Activated T-helper 2 cell treated with anti-CD3 and anti-CD28 coated beads, Interferon-gamma antibody, Interleukin-2, Interleukin-4, amounts not matched to agents 10 μg/mL and 5 μg/mL and 100 μg/mL, durations not matched to agents 14 hours and 24 hours and 36 hours (primary cell): ENCODE data around the gene BHLHE41. TPM values are rescaled to one million over a fixed set of nuclear protein-coding genes. Genes with fewer than 3 reads are reported as not detected.

Experiments
- DNase-seq: peaks from one replicate; pipeline ENCODE4 v3.0.0; 2021; ENCODE audit warnings: low spot score
- H3K27ac Mint-ChIP-seq: one replicate; pipeline ENCODE4 v1.8.0; 2021; ENCODE audit warnings: mixed read lengths
- H3K27me3 Mint-ChIP-seq: one replicate; pipeline ENCODE4 v1.8.0; 2021; ENCODE audit warnings: low read depth, mixed read lengths
- H3K36me3 Mint-ChIP-seq: one replicate; pipeline ENCODE4 v1.8.0; 2021; ENCODE audit warnings: low read depth, mixed read lengths
- H3K4me1 Mint-ChIP-seq: one replicate; pipeline ENCODE4 v1.8.0; 2021; ENCODE audit warnings: low read depth, mixed read lengths
- H3K4me3 Mint-ChIP-seq: one replicate; pipeline ENCODE4 v1.8.0; 2021; ENCODE audit warnings: low read depth, mild to moderate bottlenecking, moderate library complexity, mixed read lengths
- H3K9me3 Mint-ChIP-seq: one replicate; pipeline ENCODE4 v1.8.0; 2021; ENCODE audit warnings: mixed read lengths
- intact Hi-C: fragments of 100-400 bp; cut with micrococcal nuclease; formaldehyde crosslinking; loops from one replicate; pipeline ENCODE4 v1.15.1; 2023
- total RNA-seq: library from RNA; stranded (reverse); gene quantifications from 2 replicates; pipeline ENCODE4 v1.2.3, GENCODE V29; 2022

The BHLHE41 gene
- total RNA-seq, 1 donor from 2014 or later: not detected

DNA sequence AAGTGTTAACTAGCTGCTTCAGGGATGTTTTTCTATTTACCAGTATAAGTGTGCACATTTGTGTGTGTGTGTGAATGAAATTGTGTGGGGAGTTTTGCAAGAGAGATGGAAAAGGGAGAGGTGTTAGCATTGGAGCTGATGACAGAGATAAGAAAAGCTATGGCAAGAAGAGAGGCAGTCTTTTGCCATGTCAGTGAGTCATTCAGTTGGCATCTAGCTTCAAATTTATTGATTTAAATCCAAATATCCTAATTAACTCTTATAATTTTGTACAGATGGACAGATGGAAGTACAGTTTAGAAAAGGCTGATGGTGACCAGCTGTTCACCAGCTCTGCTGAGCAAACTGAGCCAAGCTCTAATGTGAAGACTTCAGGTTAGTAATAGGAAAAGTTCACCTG is 3.3 kb upstream of the BHLHE41 start:
- H3K27ac Mint-ChIP-seq: no peak overlapping the region
- H3K4me3 Mint-ChIP-seq: no peak overlapping the region
- peaks cover 84% of the 10 kb centered on the region for H3K27me3 Mint-ChIP-seq
- H3K9me3 Mint-ChIP-seq: no peaks in the 10 kb centered on the region
- no peak for DNase-seq
- intact Hi-C loops: loop anchor here (5.0 to 10.0 kb wide), 3 partner anchors 69 to 1847 kb away; partner anchors contain the start of genes PTHLH and SSPN
- peaks cover 17% of the 10 kb centered on the region for H3K4me1 Mint-ChIP-seq
- no peaks in the 10 kb centered on the region for H3K36me3 Mint-ChIP-seq

DNA sequence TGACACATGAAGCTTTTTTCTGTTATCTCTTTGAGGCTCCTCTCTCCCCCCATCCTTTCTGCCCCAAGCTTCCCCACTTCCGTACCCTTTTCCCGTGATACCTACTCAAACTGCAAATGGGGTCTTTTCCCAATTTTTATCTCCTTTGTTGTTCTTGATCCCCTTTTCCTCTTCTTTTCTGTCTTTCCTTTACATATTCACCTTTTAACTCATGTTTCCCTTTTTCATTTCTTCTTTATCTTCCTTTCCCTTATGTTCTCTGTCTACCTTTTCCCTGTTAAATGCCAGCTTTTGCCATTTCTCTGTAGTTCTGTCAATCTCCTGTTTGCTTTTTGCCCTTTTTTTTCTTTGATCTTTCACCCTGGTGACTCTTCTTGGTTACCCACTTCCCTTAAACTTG is 2.6 kb upstream of the BHLHE41 start:
- peaks cover 20% of the 10 kb centered on the region for H3K4me1 Mint-ChIP-seq
- intact Hi-C loops: loop anchor here (5.0 to 10.0 kb wide), 3 partner anchors 70 to 1847 kb away; partner anchors contain the start of genes PTHLH and SSPN
- H3K27ac Mint-ChIP-seq: no peak overlapping the region
- H3K36me3 Mint-ChIP-seq: no peaks in the 10 kb centered on the region
- H3K9me3 Mint-ChIP-seq: no peaks in the 10 kb centered on the region
- H3K4me3 Mint-ChIP-seq: peak overlapping the region; percentile 18
- DNase-seq: no peak
- H3K27me3 Mint-ChIP-seq: peaks cover 80% of the 10 kb centered on the region

DNA sequence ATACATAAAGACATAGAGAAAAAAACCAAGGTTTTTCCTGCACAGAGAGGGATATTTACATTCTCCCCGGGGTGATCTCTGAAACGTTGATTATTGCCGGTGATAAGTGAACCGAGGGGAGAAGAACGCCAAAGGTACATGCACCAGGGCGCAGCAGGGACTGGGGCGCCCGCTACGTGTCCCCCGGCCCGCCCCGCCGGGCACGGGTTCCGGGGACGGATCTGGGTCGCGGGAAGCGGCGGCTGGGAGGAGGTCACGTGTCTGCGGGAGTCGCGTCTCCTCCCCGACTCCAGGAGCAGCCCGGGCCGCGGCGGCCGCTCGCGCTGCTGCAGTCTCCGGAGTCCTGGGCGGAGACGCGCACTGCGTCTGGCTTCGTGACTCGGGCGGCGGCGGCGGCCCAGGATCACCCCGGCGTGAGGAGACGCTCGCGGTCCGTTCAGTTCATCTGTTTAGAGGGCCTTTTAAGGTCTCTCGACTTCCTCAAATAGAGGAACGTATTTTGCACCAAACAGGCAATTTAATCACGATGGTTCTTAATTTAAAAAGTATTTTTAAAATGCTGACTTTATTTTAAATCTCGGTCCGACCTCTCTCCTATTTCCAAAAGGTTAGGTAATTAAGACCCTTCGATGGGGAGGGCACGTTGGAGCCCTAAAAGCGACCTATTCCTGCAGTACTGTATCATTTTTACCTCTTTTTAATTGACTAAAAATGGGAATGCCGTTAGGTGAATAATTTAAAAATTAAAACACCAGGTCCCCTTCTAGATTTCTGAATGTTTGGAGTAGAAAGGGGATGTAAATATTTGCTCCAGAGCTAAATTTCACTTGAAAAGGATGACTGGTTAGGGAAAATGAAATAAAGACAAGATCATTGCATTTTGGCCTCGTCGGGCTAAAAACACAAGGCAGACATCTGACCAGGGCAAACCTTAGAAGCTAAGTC is 1.8 kb upstream of the BHLHE41 start:
- intact Hi-C loops: loop anchor here (5.0 to 10.0 kb wide), 3 partner anchors 71 to 1848 kb away; partner anchors contain the start of genes PTHLH and SSPN
- Mint-ChIP-seq H3K36me3 (no peaks in the 10 kb centered on the region), H3K27me3 (peaks cover 80% of the 10 kb centered on the region), H3K4me1 (peaks cover 23% of the 10 kb centered on the region), H3K27ac (no peak overlapping the region), H3K9me3 (no peaks in the 10 kb centered on the region), H3K4me3 (peak overlapping the region; percentile 79)
- DNase-seq: peak; percentile 25

DNA sequence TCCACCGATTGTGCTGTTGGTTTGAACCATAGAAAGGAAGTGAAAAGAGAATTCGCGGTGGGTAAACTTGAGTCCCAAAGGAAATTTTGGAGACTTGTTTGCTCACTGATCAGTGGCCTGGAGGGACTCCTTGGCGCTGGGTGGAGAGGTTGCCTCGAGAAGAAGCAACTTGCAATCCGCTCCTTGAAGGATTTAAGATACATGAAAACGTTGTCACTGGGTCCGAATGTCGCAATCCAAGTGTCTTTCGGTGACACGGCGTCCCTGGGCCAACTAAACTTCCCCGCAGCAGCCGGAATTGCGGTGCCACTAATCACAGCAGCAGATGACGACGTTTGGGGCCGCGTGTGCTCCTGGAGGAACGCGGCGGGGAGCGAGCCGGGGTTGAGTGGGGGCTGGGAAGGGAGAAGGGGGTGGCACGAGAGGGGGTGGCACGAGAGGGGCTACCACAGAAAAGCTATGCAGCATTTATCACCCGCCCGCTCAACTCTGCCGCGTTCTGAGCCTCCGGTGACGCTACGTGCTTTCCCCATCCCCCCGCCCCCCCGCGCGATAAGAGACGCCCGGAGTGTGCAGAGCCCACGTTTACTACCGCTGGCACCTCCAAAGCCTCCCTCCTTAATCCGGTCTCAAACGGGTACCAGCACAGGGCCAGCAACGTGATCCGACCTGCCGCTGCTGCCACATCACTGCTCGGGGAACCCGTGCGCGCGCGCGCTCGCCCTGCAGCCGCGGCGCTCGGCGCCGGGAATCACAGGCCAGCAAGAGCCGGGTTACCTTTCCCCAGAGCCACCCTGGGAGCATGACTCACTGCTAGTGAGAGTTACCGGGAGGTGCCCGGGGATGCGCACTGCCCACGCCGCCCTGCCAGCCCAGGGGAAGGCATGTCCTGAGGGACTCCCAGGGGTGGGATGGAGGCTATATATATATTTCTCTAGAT is 833 bp upstream of the BHLHE41 start:
- DNase-seq: no peak
- intact Hi-C loops: loop anchor here (5.0 to 10.0 kb wide), 3 partner anchors 72 to 1849 kb away; partner anchors contain the start of genes PTHLH and SSPN
- Mint-ChIP-seq H3K27ac (no peak overlapping the region), H3K4me3 (peak overlapping the region; percentile 79), H3K36me3 (no peaks in the 10 kb centered on the region), H3K4me1 (peaks cover 26% of the 10 kb centered on the region), H3K9me3 (no peaks in the 10 kb centered on the region), H3K27me3 (peaks cover 81% of the 10 kb centered on the region)

DNA sequence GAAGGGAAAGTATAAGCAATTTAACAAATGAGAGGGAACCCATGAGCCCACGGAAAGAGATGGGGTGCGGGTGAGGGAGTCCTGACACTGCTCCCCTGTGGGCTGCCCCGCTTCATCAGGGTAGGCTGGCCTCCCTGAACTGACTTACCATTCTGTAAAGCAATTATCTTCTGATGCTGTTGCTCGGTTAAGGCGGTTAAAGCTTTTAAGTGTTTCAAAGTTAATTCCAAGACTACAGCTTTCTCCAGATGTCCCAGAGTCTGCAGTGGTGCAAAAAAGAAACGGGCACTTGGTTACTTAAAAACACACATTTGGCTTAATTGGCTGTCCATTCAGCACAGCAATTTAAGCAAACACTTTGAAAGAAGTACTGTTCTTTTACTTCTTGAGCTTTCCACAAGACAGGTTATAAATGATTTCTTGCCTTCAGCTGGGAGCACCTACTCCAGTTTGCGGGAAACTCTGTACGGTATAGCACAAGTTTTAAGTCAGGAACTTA is 1.3 kb downstream of the BHLHE41 start:
- no peak for DNase-seq
- H3K4me3 Mint-ChIP-seq: peak overlapping the region; percentile 67
- intact Hi-C loops: loop anchor here (1.0 to 10.0 kb wide), 5 partner anchors 9 to 1851 kb away; partner anchors contain the start of genes PTHLH and RASSF8
- no peaks in the 10 kb centered on the region for H3K9me3 Mint-ChIP-seq
- no peaks in the 10 kb centered on the region for H3K36me3 Mint-ChIP-seq
- no peak overlapping the region for H3K27ac Mint-ChIP-seq
- peaks cover 79% of the 10 kb centered on the region for H3K27me3 Mint-ChIP-seq
- peaks cover 26% of the 10 kb centered on the region for H3K4me1 Mint-ChIP-seq

DNA sequence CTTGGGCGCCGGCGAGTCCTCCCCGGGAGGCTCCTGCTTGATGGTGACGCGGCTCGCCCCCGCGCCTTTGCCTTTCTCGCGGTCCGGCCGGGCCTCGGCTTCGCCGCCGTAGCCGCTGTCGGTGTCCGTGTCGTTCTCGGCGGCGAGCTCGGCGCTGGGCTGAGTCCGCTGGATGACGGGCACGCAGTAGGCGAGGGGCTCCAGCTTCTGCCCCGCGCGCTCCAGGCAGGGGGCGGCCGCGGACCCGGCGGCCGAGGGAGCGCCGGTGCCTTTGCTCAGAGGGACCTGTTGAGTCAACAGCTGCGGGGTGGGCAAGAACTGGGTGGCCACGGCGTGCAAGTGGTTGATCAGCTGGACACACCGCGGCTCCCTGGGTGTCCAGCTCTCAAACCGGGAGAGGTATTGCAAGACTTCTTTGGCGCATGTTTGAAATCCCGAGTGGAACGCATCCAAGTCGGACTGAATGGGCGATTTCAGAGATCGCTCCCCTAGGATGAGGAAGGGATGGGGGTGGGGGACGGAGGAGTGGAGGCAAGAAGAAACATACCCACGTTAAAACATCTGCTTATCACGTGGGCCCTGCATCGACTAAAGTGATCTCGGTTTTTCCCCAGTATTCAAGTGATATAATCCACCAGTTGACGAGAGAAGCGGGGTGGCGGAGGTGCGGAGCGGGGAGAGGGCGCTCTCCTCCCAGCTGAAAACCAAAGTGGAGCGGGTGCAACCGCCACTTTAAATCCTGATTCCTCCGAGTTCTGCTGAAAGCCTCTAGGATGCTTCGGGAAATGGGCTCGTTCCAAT is 2.0 kb downstream of the BHLHE41 start:
- H3K4me1 Mint-ChIP-seq: peaks cover 26% of the 10 kb centered on the region
- DNase-seq: no peak
- peaks cover 79% of the 10 kb centered on the region for H3K27me3 Mint-ChIP-seq
- H3K4me3 Mint-ChIP-seq: peak overlapping the region; percentile 67
- no peaks in the 10 kb centered on the region for H3K9me3 Mint-ChIP-seq
- intact Hi-C loops: loop anchor here (1.0 to 10.0 kb wide), 5 partner anchors 9 to 1852 kb away; partner anchors contain the start of genes PTHLH and RASSF8
- H3K36me3 Mint-ChIP-seq: no peaks in the 10 kb centered on the region
- H3K27ac Mint-ChIP-seq: no peak overlapping the region

DNA sequence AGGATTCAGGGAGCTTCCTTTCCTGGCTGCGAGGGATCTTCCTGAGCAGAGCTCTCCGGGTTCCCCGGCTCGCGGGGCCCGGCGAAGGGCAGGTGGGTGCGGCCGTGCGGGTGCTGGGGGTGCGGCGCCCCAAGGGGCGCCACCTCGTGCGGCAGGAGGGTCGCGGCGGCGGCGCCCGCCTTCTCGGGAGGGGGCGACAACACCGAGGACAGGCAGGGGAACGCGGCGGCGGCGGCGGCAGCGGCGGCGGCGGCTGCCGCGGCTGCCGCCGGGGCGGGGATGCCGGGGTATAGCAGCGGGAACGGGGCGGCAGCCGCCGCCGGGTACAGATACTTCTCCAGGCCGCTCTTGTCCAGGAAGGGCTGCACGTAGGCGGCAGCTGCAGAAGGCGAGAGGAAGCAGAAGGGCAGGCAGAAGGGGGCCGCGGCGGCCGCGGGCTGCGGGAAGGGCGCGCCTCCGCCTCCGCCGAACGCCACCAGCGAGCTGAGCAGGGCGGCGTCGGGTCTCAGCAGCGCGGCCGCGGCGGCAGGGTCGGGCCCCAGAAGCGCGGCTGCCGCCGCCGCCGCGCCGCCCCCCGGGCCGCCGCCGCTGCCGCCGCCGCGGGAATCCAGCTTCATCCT is 2.7 kb downstream of the BHLHE41 start:
- Mint-ChIP-seq H3K27ac (no peak overlapping the region), H3K4me1 (peaks cover 26% of the 10 kb centered on the region), H3K27me3 (peaks cover 76% of the 10 kb centered on the region), H3K36me3 (no peaks in the 10 kb centered on the region), H3K4me3 (peak overlapping the region; percentile 51), H3K9me3 (no peaks in the 10 kb centered on the region)
- DNase-seq: no peak
- intact Hi-C loops: loop anchor here (5.0 to 10.0 kb wide), 4 partner anchors 153 to 1853 kb away; partner anchors contain the start of genes PTHLH and RASSF8

DNA sequence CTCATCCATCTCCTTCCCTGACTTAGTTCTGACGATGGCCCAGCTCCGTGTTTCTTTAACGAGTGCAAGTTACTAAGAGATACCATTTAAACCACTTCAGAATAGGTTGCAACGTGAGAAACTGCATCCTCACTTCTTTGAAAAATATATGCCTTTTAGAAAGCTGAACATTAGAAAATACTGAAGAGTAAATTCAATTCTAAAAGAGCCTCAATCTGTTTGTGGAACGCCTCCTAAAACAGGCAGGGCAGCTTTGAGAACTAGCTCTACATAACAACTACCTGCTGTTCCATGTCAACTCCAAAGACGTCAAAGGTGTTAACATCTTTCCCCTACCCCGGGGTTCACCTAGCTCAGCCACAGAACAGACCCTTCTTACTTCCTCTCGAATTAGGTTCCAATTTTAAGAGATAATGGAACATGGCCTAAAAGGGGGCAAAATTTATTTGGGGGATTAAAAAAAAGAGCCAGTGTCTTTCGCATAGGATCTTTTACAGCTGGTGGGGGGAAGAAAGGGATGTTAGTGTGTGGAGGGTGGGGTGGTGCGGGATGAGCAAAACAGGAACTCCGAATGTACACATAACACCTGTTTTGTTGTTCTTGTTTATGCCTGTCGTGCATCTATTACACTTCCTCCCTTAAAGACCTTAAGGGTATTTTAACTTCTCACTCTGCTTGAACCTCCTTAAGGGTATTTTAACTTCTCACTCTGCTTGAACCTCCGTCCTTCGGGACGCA is 3.3 kb downstream of the BHLHE41 start:
- DNase-seq: no peak
- H3K9me3 Mint-ChIP-seq: no peaks in the 10 kb centered on the region
- H3K27me3 Mint-ChIP-seq: peaks cover 76% of the 10 kb centered on the region
- intact Hi-C loops: loop anchor here (2.0 to 10.0 kb wide), 5 partner anchors 153 to 1853 kb away; partner anchors contain the start of genes PTHLH and RASSF8
- H3K27ac Mint-ChIP-seq: no peak overlapping the region
- peaks cover 22% of the 10 kb centered on the region for H3K4me1 Mint-ChIP-seq
- H3K36me3 Mint-ChIP-seq: no peaks in the 10 kb centered on the region
- peak overlapping the region; percentile 54 for H3K4me3 Mint-ChIP-seq

DNA sequence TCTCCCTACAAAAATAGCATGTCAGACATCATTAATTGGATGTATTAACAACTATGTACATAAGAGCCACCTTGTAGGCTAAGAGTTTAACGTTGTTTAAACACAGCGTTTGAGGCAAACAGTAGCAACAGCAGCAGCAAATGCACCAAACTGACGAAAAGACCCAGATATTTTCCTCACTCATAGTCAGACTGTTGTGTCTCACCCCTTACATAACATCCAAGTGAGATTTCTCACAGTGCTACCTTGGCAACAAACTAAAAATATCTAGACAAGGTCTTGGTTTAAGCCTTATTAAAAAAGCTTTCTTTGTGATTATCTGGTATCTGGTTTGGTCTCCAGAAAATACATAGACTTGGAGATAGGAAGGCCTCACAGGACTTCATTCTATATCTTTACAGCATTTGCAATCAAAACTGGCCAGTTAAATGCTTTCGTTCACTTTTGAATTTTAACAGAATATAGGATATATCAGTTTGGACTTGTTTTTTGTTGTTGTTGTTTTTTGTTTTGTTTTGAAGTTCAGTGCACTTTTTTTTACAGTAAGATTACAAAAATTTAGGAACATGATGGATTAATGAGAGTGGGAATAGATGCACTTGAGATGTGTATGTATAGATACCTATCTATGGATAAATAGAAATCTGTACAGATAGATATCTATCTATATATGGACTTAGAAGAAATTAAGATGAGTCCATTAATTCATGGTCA is 4.1 kb downstream of the BHLHE41 start:
- H3K27ac Mint-ChIP-seq: no peak overlapping the region
- no peak for DNase-seq
- no peaks in the 10 kb centered on the region for H3K9me3 Mint-ChIP-seq
- no peaks in the 10 kb centered on the region for H3K36me3 Mint-ChIP-seq
- H3K27me3 Mint-ChIP-seq: peaks cover 74% of the 10 kb centered on the region
- H3K4me3 Mint-ChIP-seq: no peak overlapping the region
- H3K4me1 Mint-ChIP-seq: peaks cover 22% of the 10 kb centered on the region
- intact Hi-C loops: loop anchor here (2.0 to 10.0 kb wide), 5 partner anchors 154 to 1854 kb away; partner anchors contain the start of genes PTHLH and RASSF8

DNA sequence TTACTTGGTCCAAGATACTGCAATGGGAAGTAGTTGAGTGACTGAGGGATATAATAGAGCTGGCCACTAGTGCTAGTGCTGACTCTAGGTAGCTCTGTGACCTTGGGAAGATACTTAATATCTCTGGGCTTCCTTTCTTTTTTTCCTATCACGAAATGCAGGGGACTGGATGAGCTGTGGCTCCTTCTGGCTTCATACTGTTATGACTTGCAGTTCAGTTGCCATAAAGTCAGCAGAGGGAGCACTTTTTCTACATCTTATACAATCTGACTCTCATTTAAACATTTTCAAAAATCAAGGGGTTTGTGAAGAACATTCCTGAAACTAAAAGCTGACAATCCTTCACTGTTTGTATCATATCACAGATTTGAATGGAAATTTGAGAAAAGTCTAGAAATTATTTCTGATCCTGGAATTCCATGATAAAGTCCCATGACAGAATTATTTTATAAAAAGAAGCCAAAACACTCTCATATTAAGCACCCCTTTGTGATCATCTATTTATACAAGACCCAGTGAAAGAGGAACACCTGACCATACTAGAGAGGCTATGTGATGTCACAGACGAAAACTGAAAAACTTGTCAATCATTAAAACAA is 5.3 kb downstream of the BHLHE41 start:
- intact Hi-C loops: no loop called here
- Mint-ChIP-seq H3K27me3 (peaks cover 76% of the 10 kb centered on the region), H3K4me3 (no peak overlapping the region), H3K4me1 (peaks cover 16% of the 10 kb centered on the region), H3K27ac (no peak overlapping the region), H3K9me3 (no peaks in the 10 kb centered on the region), H3K36me3 (no peaks in the 10 kb centered on the region)
- no peak for DNase-seq
